ENCODE results near the gene MIER2.
A peak's percentile ranks its signal among the peaks of the same experiment; 100 is the strongest.

MIER2 gene

DNA sequence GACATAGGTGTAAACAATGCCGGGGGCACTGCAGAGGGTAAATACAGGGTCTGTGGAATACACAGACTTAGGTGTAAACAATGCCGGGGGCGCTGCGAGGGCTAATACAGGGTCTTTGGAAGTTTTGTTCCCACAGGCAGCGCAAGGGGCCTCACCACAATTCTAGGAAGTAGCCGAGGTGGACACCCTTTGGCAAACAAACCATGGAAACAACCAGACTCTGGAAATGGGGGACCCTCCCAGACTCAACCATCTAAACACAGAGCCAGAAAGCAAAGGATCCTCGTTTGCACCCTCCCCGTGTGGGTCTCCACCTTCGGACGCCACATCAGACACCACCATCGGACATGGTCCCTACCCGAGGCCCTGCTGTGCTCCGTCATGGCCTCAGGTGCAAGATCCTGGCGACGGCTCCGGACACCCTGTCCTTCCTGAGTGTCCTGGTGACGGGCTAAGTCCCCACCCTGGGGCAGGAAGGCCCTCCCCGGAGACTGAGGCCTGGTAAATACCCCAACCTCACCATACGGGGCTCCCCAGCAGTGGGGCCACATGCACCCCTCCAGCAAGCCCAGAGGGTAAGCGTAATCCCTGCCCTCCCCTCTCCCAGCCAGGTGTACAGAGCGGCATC lies 36.7 kb downstream of the MIER2 start:
- DNase-seq (ENCODE audit: low spot score), result no peak

DNA sequence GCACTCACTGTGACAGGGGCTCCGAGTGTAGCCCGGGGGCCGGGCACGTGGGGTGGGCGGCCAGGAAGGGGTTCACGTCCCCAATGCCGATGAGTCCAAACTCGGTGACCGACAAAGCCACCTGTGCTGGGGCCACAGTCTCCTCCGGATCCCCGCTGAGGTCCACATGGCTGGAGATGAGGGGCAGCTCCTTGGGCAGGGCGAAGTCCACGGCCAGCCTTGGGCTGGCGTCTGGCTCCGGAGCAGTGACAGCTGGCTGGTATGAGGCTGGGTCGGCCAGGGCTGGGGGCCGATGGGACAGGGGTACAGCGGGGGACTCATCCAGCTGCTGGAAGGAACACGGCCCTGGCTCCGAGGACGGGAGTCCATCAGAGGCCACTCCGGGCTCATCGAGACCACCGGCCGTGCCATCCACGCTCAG lies 37.5 kb downstream of the MIER2 start:
- DNase-seq (ENCODE audit: low spot score), result no peak

DNA sequence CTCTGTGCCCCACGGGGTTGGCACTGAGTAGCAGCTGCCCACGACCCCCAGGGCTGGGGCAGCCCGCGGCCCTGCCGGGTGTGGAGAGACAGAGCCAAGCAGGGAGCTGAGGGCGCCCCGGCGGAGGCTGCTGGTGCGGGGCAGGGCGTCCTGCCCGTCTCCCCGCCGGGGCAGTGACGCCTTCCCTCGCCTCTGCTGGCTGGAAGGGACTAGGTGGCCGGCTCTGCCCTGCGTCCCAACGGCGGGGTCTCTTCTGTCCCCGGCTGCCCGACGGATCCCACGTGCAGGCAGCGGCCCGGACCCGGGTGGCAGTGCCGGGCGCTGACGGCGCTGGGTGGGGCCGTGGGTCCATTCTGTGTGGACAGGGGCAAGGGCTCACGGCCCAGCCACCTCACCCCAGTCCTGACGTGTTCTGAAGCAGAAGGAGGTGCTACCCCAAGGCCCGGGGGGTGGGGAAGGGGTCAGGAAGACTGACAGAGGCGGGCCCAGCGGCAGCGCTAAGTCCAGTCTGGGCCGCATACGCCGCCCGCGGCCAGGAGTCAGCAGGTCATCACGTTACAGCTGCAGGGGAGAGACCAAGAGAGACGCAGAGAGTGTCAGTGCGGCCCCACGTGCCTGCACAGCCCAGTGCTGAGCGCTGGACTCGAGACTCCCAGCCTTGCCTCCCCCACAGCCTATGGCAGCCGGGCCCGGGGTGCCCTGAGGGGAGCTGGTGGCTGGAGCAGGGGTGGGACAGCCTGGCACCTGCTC lies 38.3 kb downstream of the MIER2 start:
- DNase-seq (ENCODE audit: low spot score), result no peak

DNA sequence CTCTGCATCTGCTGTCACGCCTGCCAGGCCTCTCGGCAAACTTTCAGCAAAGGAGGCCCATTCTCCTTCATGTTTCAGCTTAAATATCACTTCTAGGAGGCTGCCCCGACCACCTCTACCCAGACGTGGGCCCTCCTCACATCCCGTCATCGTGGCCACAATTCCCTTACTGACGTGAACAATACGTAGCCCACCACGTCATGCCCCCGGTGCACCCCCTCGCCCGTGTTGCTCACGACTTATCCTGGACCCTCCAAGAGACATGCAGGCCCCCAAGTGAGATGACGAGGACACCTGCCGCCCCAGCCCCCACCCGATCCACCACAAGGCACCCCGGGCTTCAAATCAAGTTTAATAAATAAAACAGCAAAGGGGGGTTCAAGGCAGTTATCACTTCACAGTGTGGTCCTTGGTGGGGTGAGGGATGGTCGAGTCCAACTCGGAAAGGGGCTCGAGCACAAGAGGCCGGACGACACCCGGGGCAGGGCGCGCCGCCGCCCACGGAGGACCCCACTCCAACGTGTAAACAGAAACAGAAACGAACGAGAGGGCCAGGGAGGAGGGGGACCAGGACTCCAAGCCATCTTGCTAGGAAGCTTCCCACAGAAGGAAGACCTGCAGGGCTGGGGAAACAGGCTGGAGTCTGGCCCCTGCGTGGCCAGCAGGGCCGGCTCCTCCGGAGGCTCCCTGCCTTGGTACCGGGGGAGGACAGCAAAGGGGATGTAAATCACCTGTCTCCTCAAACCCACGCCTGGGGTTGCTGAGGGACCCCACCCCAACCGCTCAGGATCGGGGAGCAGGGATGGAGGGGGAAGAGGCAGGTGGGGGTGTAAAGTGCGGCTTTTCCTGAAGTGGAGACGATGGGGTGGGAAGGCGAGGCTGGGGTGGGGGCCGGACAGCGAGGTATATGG lies 39.1 kb downstream of the MIER2 start:
- no peak for DNase-seq (ENCODE audit: low spot score)

GRCh38 chr19:296476-297225 lies 47.9 kb downstream of the MIER2 start:
- DNase-seq (ENCODE audit: low spot score), result peak; percentile 47

DNA sequence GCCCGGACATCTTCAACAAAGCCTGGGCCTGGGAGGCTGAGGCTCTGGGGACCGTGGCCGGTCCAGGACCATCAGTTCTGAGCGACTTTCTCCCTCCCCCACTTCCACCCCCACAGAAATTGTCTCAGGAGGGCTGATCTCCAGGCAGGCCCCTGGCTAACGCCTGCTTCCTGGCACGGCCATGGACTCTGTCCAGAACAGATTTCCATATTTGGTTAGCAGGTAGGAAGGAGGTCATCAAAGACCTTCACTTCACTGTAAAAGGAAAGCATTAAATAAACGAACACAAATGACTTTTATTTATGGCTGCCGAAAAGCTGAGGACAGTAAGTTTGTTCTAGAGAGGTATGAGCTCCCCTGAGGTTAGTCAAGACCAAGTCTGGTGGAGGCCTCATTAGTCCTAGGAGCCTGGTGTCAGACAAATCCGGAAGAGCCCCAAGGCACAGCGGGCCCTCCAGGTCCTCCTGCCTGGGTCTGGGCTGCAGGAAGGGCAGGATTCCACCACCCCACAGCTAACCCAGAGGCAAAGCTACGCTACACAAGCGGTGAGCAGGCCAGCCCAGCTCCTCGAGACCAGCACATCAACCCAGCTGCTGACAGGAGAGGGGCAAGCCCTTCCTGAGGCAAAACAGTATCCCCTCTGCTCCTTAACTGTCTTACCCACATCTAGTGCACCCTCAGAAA lies 48.8 kb downstream of the MIER2 start:
- peak; percentile 35 for DNase-seq (ENCODE audit: low spot score)

- DNase-seq (ENCODE audit: low spot score), result peak; percentile 82
Observed at GRCh38 chr19:294946-295686, 49.5 kb downstream of the MIER2 start.

DNA sequence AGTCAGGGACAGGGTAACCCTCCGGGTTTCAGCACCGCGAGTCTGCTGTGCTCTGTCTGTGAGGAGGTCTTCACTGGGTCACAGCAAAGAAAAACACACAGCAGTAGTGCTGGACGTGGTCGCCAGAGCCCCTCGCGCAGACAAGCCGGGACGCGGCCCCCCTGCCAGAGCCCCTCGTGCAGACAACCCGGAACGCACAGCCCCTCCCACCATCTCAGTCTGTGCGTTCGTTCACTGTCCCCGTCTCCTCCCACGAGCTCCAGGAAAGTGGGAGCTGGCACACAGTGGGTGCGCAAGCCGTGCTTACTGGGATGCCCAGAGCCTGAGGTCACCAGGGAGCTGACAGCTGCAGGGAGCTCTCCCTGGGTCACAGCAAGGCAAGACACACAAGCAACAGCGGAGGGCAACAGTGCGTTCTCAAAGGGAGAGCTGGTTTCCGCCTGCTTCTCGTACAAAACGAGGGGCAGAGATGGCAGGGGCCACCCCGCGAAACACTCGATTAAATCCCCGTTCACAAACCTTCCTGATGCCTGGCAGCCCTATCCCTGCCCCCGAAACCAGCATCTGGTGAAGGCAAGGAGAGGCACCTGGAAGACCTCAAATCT lies 50.2 kb downstream of the MIER2 start:
- peak; percentile 56 for DNase-seq (ENCODE audit: low spot score)

DNA sequence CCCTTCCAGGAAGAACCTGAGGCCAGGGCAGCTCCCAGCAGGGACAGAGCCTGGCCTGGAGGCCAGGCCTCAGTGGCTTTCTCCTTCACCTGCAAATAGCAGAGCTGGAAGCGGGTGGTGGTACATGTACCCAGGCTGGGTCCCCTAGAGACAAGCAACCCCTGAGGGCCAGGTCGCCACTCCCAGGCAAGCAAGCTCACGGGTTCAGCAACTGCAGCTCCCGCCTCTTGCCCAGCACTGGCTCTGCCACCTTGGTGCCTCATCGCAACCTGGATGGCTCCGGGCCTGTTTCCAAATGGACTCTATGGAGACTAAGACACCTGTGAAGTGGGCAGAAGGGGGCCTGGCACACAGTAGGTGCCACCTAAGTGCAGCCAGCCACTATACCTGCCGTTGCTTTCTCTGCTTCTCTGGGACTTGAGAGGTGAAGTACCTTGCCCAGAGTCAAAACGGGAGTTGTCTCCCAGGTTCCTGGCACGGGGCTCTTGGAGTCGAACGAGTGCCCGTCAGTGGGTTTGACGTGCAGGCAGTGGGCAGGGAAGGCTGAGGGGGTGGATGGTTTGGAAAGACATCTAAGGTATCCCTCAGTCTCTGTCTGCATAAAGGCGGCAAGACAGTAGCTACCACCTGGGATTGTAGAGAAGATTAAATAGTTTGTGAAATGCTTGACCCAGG lies 51.0 kb downstream of the MIER2 start:
- DNase-seq (ENCODE audit: low spot score), result peak; percentile 39

GRCh38 chr19:292951-293350 lies 51.6 kb downstream of the MIER2 start:
- DNase-seq (ENCODE audit: low spot score), result no peak

DNA sequence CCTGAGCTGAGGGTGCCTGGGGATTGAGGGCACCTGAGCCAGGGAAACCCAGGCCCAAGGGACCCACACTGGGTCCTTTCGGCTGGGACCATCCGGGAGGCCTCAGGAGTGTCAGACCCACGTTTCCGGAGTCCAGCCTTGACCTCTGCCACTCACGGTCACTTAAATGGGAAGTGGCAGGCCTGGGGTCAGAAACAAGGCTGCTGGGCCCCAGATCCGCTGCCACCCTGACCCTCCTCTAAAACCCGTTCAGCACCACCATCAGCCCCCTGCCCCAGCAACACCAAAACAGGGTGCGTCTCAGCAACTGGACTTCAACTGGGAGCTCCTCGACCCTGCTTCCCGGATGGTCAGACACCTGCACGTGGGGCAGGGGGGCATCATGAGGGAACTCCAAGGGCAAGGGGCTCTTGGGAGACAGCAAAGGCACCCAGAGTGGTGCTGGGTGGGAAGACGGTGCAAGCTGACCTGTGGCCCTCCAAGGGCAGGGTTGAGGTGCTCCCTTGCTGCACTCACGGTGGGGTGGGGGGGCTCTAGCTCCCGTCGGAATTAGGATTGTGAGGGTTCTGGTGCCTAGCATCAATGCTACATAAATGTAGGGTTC lies 52.2 kb downstream of the MIER2 start:
- peak; percentile 38 for DNase-seq (ENCODE audit: low spot score)

DNA sequence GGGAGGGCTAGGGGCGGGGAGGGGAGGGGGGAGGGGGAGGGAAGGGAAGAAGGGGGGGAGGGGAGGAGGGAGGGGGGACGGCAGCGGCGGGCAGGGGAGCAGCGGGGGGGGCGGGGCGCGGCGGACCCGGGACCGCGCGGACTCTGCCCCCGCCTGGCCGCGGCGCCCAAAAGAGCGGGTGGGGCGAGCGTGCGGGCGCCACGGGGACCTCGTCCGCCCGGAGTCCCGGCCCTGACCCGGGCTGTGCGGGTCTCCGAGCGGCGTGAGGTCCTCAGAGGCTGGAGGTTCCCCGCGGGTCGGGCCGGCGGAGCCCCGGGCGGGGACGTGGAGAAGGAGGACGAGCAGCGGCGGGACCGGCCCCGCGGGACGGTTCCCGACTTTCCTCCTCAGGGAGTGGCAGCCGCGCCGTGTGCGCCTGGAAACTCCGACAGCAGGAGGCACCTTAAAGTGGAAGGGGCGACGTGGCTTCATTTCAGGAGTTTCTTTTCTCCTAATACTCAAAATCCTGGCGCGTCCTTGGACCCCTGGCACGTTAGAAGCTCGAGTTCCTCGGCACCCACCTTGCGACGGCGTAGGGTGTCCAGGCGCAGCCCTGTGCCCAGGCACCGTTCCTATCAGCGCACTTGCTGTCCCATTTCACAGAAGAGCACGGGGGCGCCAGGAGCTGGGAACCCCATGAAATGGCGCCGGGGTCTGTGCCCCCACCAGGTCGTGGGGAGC lies 52.9 kb downstream of the MIER2 start:
- no peak for DNase-seq (ENCODE audit: low spot score)

DNA sequence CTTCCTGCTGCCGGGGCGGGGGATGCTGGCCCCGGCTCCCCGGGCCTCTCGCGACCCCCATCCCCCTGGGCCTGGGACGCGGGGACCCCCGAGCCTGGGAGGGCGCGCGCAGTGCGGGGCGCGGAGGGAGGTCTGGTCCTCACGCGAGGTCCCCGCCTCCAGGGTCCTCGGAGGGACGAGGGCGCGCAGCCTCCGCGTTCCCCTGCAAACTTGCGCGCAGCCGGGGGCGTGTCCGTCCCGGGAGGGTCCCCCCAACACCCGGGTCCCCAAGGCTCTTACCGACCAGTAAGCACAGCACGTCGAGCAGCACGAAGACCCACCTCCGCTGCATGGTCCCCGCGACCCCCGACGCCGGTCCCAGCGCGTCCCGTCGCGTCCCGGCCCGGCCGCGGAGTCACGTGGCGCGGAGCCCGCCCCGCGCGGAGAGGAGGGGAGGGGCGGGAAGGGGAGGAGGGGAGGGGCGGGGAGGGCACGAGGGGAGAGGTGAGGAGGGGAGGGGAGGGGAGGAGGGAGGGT lies 53.5 kb downstream of the MIER2 start, which contains the start of gene PLPP2:
Gene PLPP2, minus strand, starts transcription at position 398 of the 516 bp plus-strand sequence. Its CDS starts 67 bp downstream, at position 331.
- no peak for DNase-seq (ENCODE audit: low spot score)

DNA sequence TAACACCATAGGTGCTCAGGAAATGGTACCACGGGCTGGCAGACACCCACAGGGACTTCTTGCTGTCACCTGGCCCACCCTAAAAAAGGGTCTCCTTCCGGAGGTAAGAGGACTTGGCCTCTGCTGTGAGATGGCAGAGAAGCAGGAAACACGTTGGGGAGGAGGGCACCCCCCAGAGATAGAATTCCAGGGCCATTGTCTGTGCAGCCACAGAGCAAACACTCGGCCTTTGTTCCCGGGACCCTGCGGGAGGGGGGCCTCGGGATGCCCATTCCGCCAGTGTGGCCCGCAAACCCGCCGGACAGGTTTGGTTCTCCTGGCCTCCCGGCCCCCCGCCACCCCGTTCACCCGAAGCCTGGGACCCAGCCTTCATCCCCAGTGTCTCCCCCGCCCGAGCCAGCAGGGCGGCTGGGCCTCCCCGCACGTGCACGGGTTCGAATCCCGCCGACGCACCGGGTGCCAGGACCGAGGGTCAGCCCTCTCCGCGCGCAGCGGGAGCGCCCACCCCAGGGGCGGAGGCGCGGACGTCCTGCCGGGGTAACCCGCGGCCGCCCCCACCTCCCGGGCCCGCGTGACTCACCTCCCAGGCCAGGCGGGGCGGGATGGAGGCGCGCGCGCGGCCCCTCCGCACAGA lies 54.1 kb downstream of the MIER2 start:
- DNase-seq (ENCODE audit: low spot score), result no peak

- DNase-seq (ENCODE audit: low spot score), result no peak
Observed at GRCh38 chr19:289651-290371, 54.8 kb downstream of the MIER2 start.

GRCh38 chr19:288911-289310 lies 55.7 kb downstream of the MIER2 start:
- no peak for DNase-seq (ENCODE audit: low spot score)

DNA sequence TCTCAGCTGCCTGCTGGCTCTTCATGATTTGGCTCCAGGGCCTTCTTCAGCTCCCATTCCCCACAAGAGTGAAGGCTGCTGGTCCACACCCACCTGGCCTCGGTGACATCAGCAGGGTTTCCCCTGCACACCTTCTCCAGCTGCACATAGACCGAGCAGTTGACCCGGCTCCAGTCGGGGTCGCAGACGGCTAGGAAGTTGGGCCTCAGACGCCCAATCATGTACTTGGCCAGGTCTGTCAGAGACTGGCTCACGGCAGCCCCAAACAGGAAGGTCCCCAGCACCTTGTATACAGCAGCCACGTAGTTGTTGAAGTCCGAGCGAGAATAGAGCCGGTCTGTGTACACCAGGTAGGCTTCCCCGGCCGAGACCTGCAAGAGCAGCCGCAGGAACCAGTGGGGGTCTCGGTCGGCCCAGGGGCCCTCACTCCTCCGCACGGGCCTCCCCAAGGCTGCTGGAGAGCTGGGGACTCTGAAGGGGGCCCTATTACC lies 57.2 kb downstream of the MIER2 start:
- DNase-seq (ENCODE audit: low spot score), result no peak
